Hippocampal formation (tissue), 2 donors: ENCODE data around the gene VSNL1.

Experiments
- DNase-seq, 2 donors: peaks; one replicate each; lab custom pipeline; 2025; lab: John Stamatoyannopoulos, UW

Gene VSNL1

DNA sequence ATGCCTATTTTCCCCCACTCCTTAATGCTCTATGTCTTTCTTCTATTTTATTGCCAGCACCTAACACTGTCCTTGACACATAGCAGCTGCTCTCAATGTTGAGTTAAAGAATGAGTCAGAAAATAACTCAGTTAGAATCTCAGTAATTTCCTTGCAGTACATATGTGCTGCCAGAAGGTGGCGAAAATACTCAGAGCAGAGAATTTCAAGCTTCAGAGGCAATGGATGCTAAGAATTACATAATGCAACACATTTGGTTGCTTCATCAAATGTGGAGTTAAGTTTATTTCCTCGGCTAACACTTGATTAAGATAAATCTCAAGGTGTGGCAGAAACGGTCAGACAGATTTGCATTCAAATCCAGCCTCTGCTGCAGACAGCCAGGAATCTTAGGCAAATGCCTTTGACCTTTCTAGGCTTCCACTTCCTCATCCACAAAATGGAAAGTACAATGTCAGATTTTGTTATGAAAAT, 105.6 kb downstream of the VSNL1 start:
- DNase-seq: peak in 1 of 2 donors; percentile 48

- no peak for DNase-seq
Measured at GRCh38 chr2:17646838-17647701, 106.6 kb downstream of the VSNL1 start.

GRCh38 chr2:17648581-17648980, 108.1 kb downstream of the VSNL1 start:
- no peak for DNase-seq

- DNase-seq: no peak
Measured at GRCh38 chr2:17649026-17649425, 108.5 kb downstream of the VSNL1 start.

DNA sequence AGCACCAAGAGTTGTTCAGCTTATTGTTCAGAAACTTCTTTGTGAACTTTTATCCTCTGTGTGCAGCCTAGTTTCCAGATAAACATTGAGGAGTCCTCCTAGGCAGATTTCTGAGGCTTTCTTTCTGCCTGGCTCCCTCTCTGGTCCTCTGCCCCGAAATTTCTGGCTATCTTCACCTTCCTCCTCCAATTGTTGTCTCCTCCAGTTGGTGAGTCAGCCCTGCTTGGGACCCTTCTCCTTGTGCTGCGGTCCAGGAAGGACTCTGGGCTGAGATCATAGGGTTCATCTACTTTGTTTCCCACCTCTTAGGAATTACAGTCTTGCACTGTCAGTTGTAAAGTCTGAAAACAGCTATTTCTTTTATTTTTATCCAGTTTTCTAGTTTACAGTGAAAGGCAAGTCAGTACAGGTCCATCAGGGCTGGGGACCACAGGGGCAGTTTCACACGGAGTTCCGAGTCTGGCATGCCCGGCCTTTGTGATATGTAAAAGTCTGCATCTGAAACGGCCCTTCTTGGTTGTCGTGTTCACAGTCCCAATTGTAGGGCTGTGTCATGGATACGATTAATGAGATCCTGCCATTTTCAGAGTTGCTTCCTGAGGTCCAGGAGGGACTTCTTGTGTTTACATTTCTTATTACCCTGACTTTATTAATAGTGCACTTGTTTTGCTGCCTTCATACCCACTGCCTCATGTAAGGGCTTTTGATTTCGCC, 112.3 kb downstream of the VSNL1 start:
- DNase-seq: no peak

GRCh38 chr2:17657759-17658158, 117.3 kb downstream of the VSNL1 start:
- no peak for DNase-seq

GRCh38 chr2:17658251-17658843, 117.9 kb downstream of the VSNL1 start:
- no peak for DNase-seq

GRCh38 chr2:17660219-17660618, 119.7 kb downstream of the VSNL1 start:
- no peak for DNase-seq

DNA sequence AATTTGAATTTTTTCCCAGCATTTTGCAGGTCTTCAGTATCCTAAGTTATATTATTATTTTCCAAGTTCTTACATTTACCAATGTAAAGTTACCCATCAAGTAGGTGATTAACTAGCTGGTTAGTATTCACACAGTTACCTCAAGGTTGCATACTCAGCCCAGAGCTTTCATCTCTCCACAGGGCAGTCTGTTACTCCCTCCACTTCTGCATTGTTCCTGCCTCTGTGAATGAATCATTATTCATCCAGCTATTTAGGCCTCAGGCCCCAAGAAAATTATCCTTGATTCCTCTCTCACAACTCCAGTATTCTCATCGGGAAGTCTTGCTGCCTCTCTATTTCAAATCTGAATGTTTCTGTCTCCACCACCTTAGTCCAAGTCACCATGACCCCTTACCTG, 121.0 kb downstream of the VSNL1 start:
- no peak for DNase-seq

GRCh38 chr2:17662723-17663122, 122.2 kb downstream of the VSNL1 start:
- DNase-seq: no peak

GRCh38 chr2:17664534-17664933, 124.0 kb downstream of the VSNL1 start:
- DNase-seq: no peak

- no peak for DNase-seq
Measured at GRCh38 chr2:17667898-17668297, 127.4 kb downstream of the VSNL1 start.

- DNase-seq: no peak
Measured at GRCh38 chr2:17672583-17673317, 132.3 kb downstream of the VSNL1 start.

GRCh38 chr2:17674817-17675216, 134.3 kb downstream of the VSNL1 start:
- DNase-seq: no peak

- no peak for DNase-seq
Measured at GRCh38 chr2:17680119-17680518, 139.6 kb downstream of the VSNL1 start.

GRCh38 chr2:17682098-17682857, 141.8 kb downstream of the VSNL1 start:
- no peak for DNase-seq

- no peak for DNase-seq
Measured at GRCh38 chr2:17683981-17684380, 143.5 kb downstream of the VSNL1 start.

DNA sequence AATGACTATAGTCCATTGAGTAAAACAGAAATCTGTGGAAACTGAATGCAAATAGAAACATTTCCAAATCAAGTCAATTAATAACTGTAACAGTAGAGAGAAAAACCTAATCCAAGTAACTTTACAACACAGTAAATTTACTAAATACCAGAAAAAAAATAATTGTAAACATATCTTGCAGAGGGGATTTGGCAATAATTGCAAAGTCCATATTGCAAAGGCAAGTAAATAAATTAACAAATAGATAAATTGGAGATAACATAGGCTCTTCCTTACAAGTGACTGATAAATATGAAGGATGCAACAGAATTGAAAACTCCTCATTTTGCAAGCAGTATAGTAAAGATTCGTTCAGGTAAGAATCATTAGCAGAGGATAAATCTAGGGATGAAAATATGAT, 148.1 kb downstream of the VSNL1 start:
- no peak for DNase-seq

- no peak for DNase-seq
Measured at GRCh38 chr2:17689010-17689409, 148.5 kb downstream of the VSNL1 start.

DNA sequence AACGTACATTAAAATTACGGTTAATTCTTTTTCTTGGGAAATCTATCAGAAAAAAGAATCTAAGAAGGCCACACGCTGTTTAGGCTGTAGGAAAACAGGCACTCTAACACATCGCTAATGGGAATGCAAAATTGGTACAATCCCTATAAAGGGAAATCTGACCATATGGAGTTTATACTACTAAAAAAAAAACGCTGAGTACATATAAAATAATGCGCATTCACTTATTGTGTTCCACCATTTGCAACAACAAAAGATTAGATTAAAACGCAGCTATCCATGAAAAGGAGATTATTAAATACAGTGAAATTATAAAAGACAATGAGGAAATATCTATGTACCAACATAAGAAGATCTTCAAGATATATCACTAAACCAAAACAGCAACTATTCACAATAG, 150.3 kb downstream of the VSNL1 start:
- no peak for DNase-seq
